ENCODE measurements around the gene TRIM61. TPM values are rescaled to one million over a fixed set of nuclear protein-coding genes. Genes with fewer than 3 reads are reported as not detected.
"Not testable (repeated sequence)": the region's sequence is repeated elsewhere in the genome, so short reads cannot be mapped to it uniquely, and the experiment has no call there.

TRIM61 gene
- total RNA-seq, 6 donors from 2014 or later = 0.44 to 2.4 (median 1.1) TPM

- WGBS, 2 donors = 77 to 83% methylated on average over 2 of the region's 2 CpGs
These were observed 12.0 kb upstream of the TRIM61 start for GRCh38 chr4:164989471-164989870.

DNA sequence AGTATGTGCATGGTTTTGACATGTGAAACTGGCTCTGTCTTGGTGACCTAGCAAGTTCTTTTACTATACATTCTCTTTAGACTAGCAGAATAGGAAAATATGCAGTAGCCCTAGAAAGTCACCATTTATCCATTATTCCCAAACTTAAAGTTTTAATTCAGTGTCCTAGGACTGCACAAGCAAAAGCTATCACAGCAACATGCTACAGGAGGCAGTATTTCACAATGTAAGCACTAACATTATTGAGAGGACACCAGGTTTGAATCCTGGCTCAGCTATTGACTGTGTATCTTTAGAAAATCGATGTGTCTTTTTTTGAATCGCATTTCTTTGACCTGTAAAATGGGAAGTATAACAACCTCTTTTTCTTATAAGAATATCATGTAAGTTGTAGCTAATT, 5.5 kb downstream of the TRIM61 start:
- not testable (repeated sequence) for ATAC-seq (ENCODE audit: low FRiP score in 2 of 2); H3K4me3 ChIP-seq; DNase-seq; H3K9me3 ChIP-seq; H3K27me3 ChIP-seq; H3K27ac ChIP-seq; H3K36me3 ChIP-seq; H3K4me1 ChIP-seq
- 91 to 98% methylated on average over 2 of the region's 2 CpGs for WGBS, 2 donors

More at GRCh38 chr4:164989471-164989870, 12.0 kb upstream of the TRIM61 start:
- Histone ChIP-seq H3K4me1 (no peaks in the 10 kb centered on the region), H3K4me3 (no peak overlapping the region), H3K27me3 (no peaks in the 10 kb centered on the region), H3K36me3 (no peaks in the 10 kb centered on the region), H3K27ac (no peak overlapping the region), H3K9me3 (no peaks in the 10 kb centered on the region)
- no peak for DNase-seq
- ATAC-seq (ENCODE audit: low FRiP score in 2 of 2) = no peak
- TF ChIP-seq, protein P1, sequence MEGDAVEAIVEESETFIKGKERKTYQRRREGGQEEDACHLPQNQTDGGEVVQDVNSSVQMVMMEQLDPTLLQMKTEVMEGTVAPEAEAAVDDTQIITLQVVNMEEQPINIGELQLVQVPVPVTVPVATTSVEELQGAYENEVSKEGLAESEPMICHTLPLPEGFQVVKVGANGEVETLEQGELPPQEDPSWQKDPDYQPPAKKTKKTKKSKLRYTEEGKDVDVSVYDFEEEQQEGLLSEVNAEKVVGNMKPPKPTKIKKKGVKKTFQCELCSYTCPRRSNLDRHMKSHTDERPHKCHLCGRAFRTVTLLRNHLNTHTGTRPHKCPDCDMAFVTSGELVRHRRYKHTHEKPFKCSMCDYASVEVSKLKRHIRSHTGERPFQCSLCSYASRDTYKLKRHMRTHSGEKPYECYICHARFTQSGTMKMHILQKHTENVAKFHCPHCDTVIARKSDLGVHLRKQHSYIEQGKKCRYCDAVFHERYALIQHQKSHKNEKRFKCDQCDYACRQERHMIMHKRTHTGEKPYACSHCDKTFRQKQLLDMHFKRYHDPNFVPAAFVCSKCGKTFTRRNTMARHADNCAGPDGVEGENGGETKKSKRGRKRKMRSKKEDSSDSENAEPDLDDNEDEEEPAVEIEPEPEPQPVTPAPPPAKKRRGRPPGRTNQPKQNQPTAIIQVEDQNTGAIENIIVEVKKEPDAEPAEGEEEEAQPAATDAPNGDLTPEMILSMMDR (IDR thresholded peaks at IDR 0.05) = no peak
- TF ChIP-seq EP300 (IDR thresholded peaks at IDR 0.05) (no peak), POLR2AphosphoS5 (IDR thresholded peaks at IDR 0.05) (no peak)

- TF ChIP-seq, protein P1 (IDR thresholded peaks at IDR 0.05) = no peak
- TF ChIP-seq POLR2A (IDR thresholded peaks at IDR 0.05) = no peak
- TF ChIP-seq POLR2AphosphoS5 (IDR thresholded peaks at IDR 0.05) = no peak
- no peak for TF ChIP-seq EP300 (IDR thresholded peaks at IDR 0.05)
- H3K4me1 ChIP-seq = peaks cover 0 to 21% (median 5%) of the 10 kb centered on the region in 4 donors
- no peaks in the 10 kb centered on the region for H3K9me3 ChIP-seq
- DNase-seq = no peak
- H3K4me3 ChIP-seq = no peak overlapping the region
- WGBS, 2 donors = 85 to 88% methylated on average over 2 of the region's 2 CpGs
- no peaks in the 10 kb centered on the region for H3K27me3 ChIP-seq
- no peak overlapping the region for H3K27ac ChIP-seq
- H3K36me3 ChIP-seq = no peaks in the 10 kb centered on the region
- no peak for ATAC-seq (ENCODE audit: low FRiP score in 2 of 2)
These were observed 17.6 kb downstream of the TRIM61 start for GRCh38 chr4:164959896-164960295.

- not testable (repeated sequence) for ATAC-seq (ENCODE audit: low FRiP score in 2 of 2); H3K27me3 ChIP-seq; H3K4me3 ChIP-seq; H3K9me3 ChIP-seq; DNase-seq; H3K27ac ChIP-seq; H3K36me3 ChIP-seq
- H3K4me1 ChIP-seq = peaks cover 0 to 21% (median 5%) of the 10 kb centered on the region in 4 donors
- WGBS, 2 donors = 48 to 97% methylated on average over 2 of the region's 3 CpGs
These were observed 18.0 kb downstream of the TRIM61 start for GRCh38 chr4:164959421-164959820.

DNA sequence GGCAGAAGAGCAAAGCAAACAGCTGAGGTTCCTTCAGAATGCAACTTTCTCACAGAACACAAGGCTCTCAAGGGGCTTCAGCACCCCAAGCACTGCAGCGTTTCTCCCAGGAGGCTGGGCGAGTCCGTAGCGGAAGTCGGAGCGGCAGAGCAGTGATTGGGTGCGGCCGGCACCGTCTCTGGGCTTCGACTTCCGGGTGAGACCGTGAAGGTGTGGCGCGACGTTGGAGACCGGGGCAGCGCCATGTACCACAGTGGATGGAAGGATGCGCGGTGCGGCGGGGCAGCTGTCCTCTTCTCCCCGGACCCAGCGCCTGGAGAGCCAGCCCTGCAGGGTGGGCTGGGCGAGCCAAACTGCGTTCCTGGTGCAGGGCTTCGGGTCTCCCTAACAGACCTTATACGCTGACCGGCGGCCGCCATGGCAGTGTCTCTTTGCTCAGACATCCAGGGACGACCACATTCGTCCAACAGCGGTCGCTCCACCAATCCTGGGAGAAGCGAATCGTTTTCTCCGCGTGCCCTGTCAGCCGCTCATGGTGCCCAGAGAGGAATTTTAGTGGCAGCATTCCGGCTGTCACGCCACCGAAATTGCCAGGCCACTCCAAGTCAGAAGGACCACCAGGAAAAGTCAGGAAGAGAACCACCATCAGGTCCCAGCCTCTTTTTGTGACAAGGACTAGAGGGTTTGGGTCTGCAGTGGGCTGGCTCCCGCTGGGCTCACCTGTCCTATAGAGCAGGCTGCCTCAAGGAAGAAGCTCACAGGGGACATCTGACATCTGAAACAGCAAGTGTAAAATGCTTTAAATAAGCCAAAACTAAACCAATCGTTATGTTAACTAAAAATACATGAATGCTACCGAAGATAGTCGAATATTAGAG, 20.5 kb downstream of the TRIM61 start:
- DNase-seq = peak; percentile 90 to 93
- peaks cover 0 to 21% (median 5%) of the 10 kb centered on the region in 4 donors for H3K4me1 ChIP-seq
- no peaks in the 10 kb centered on the region for H3K27me3 ChIP-seq
- no peaks in the 10 kb centered on the region for H3K9me3 ChIP-seq
- H3K4me3 ChIP-seq = peak overlapping the region; percentile 23 to 83 (median 66)
- ATAC-seq (ENCODE audit: low FRiP score in 2 of 2) = peak; percentile 94 to 96
- WGBS, 2 donors = 6 to 28% methylated on average over 7 to 32 of the region's 46 CpGs
- peak overlapping the region in 2 of 4 donors; percentile 23 to 58 for H3K27ac ChIP-seq
- TF ChIP-seq POLR2A (IDR thresholded peaks at IDR 0.05) (peak in 1 of 4 donors; percentile 52), POLR2AphosphoS5 (IDR thresholded peaks at IDR 0.05) (peak in 1 of 2 donors; percentile 49), EP300 (IDR thresholded peaks at IDR 0.05) (no peak)
- TF ChIP-seq, protein P1 (IDR thresholded peaks at IDR 0.05) = no peak
- H3K36me3 ChIP-seq = no peaks in the 10 kb centered on the region

All from upper lobe of left lung (tissue), 6 donors.